Activated T-cell treated with anti-CD3 and anti-CD28 coated beads, Interleukin-2, amount 50 U/mL, for 4 hours (primary cell): ENCODE data around the gene DDX39A. TPM values are rescaled to one million over a fixed set of nuclear protein-coding genes. Genes with fewer than 3 reads are reported as not detected.

Experiments
- ATAC-seq, 2 donors: fragments of 200-7000 bp; cut with Tn5 transposase; one replicate each; pipeline ENCODE4 v1.10.0; 2021
- DNase-seq: peaks from one replicate; pipeline ENCODE4 v3.0.0-alpha.2; 2020
- H3K27me3 Mint-ChIP-seq: one replicate; pipeline ENCODE4 v1.8.0; 2021; ENCODE audit warnings: low read depth, mixed read lengths
- H3K36me3 Mint-ChIP-seq: one replicate; pipeline ENCODE4 v1.8.0; 2022; ENCODE audit warnings: mixed read lengths; ENCODE audit not compliant: insufficient read depth
- H3K4me1 Mint-ChIP-seq: one replicate; pipeline ENCODE4 v1.8.0; 2021; ENCODE audit warnings: low read depth, mixed read lengths
- H3K4me3 Mint-ChIP-seq: one replicate; pipeline ENCODE4 v1.8.0; 2021; ENCODE audit warnings: mild to moderate bottlenecking, moderate library complexity, mixed read lengths
- H3K9me3 Mint-ChIP-seq: one replicate; pipeline ENCODE4 v1.8.0; 2021; ENCODE audit warnings: mixed read lengths
- total RNA-seq, 3 donors: library from RNA; stranded (reverse); gene quantifications; one replicate each; pipeline ENCODE4 v1.2.1, GENCODE V29; 2021

Gene DDX39A
- total RNA-seq, 3 donors from 2014 or later = 538 to 557 (median 548) TPM

DNA sequence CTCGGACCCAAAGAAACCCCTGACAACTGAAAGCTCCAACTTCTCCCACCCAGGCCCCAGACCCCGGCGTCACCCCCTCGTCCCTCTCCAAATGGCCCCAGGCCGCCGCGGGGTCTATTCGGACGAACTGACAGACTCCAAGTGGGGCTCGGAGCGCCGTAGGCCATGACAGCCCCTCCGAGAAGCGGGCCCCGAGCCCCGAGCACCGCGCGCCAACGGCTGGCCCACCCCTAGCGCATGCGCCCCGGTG, 360 bp downstream of the DDX39A start:
- DNase-seq (no peak), ATAC-seq (peak; percentile 70 to 73)
- Mint-ChIP-seq H3K9me3 (no peaks in the 10 kb centered on the region), H3K36me3 (peaks cover 23% of the 10 kb centered on the region), H3K4me1 (peaks cover 34% of the 10 kb centered on the region), H3K27me3 (no peaks in the 10 kb centered on the region), H3K4me3 (peak overlapping the region; percentile 94)

DNA sequence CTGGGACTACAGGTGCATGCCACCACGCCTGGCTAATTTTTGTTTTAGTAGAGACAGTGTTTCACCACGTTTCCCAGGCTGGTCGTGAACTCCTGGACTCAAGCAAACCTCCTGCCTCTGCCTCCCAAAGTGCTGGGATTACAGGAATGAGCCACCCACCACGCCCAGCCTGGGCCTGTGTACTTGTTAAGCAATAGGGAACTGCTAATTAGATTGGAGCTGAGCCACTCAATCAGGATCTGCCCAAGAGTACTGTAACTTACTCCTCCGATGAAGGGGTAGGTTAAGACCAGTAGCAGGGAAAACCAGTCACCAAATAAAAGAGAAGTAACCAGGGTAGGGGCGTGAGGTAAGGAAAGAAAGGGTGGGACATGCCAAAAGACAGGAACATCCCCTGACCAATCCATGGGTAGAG, 2.3 kb downstream of the DDX39A start:
- no peaks in the 10 kb centered on the region for H3K9me3 Mint-ChIP-seq
- no peak for DNase-seq
- peaks cover 33% of the 10 kb centered on the region for H3K36me3 Mint-ChIP-seq
- H3K4me1 Mint-ChIP-seq = peaks cover 51% of the 10 kb centered on the region
- H3K4me3 Mint-ChIP-seq = peak overlapping the region; percentile 94
- no peaks in the 10 kb centered on the region for H3K27me3 Mint-ChIP-seq
- no peak for ATAC-seq

DNA sequence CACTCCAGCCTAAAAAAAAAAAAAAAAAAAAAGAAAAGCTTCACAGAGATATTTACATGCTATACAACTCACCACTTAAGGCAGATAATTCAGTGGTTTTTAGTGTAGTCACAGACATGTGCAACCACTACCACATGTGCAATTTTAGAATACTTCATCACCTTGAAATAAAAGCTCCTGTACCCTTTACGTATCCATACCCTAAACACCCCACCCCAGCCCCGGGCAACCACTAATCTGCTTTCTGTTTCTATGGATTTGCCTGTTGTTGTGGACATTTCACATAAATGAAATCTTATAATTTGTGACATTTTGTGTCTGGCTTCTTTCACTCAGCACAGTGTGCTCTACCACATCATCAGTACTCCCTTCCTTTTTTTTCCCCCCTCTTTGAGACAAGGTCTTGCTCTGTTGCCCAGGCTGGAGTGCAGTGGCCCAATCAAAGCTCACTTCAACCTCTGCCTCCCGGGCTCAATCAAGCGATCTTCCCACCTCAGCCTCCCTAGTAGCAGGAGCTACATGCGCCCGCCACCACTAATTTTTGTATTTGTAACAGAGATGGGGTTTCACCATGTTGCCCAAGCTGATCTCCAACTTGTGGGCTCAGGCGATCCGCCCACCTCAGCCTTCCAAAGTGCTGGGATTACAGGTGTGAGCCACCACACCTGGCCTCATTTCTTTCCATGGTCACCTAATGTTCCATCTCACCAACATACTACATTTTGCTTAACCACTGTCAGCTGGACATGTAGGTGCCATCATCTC, 4.0 kb downstream of the DDX39A start:
- H3K27me3 Mint-ChIP-seq = no peaks in the 10 kb centered on the region
- ATAC-seq (no peak), DNase-seq (no peak)
- no peaks in the 10 kb centered on the region for H3K9me3 Mint-ChIP-seq
- peaks cover 43% of the 10 kb centered on the region for H3K36me3 Mint-ChIP-seq
- H3K4me1 Mint-ChIP-seq = peaks cover 59% of the 10 kb centered on the region
- peak overlapping the region; percentile 94 for H3K4me3 Mint-ChIP-seq

DNA sequence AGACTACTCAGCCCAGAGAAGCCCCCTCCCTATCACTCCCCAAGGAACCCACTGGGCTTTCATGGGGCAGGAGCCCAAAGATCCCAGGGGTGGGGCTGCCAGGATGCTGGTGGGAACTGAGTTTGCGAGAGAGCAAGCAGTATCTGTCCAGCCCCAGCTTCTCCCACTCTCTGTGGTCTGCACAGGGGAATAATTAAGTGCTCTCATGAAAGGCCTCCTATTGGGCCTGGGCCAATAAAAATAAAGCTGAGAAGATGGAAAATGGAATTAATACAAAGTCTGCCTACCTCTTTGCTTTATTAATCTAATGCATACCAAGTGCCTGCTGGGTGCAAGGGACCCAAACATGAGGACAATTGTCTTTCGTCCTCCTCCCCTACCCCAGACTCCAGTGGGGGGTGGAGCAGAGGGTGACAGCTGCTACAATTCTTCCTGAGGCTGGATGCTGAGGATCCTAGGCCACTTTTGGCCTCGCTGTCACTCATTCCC, 5.4 kb downstream of the DDX39A start:
- DNase-seq = no peak
- Mint-ChIP-seq H3K36me3 (peaks cover 51% of the 10 kb centered on the region), H3K4me3 (peak overlapping the region; percentile 21), H3K9me3 (no peaks in the 10 kb centered on the region), H3K4me1 (peaks cover 65% of the 10 kb centered on the region), H3K27me3 (no peaks in the 10 kb centered on the region)
- ATAC-seq = no peak

DNA sequence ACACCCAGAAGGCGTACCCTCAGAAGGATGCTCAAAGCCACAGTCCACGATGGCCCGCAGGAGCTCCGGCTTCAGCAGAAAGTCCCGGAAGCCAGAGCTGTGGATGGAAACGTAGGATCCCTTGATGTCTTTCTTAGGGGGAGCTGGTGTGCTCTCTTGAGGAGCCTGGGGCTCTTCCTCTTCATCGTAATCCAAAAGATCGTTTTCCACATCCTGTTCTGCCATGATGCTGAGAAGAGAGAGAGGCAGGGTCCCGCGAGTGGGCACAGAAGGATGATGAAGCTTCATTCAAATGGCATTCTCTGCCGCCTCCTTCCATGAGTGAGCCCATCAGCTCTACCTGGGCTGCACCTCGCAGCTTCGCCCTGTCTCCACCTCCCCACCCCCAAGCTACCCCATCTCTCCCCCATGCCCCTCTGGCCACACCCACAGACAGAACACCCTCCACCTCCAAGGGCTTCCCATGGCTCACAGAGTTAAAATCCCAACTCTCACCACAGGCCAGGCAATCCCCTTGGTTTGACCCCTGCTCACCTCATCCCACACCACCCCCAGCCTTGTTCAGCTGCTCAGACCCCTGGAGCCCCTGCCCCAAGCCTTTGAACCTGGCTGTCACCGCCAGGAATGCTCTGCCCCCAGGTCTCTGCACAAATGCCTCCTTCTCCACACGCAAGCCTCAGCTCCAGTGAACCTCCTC, 6.0 kb downstream of the DDX39A start:
- Mint-ChIP-seq H3K9me3 (no peaks in the 10 kb centered on the region), H3K36me3 (peaks cover 55% of the 10 kb centered on the region), H3K4me1 (peaks cover 69% of the 10 kb centered on the region), H3K27me3 (no peaks in the 10 kb centered on the region), H3K4me3 (peak overlapping the region; percentile 29)
- no peak for ATAC-seq
- DNase-seq = no peak

DNA sequence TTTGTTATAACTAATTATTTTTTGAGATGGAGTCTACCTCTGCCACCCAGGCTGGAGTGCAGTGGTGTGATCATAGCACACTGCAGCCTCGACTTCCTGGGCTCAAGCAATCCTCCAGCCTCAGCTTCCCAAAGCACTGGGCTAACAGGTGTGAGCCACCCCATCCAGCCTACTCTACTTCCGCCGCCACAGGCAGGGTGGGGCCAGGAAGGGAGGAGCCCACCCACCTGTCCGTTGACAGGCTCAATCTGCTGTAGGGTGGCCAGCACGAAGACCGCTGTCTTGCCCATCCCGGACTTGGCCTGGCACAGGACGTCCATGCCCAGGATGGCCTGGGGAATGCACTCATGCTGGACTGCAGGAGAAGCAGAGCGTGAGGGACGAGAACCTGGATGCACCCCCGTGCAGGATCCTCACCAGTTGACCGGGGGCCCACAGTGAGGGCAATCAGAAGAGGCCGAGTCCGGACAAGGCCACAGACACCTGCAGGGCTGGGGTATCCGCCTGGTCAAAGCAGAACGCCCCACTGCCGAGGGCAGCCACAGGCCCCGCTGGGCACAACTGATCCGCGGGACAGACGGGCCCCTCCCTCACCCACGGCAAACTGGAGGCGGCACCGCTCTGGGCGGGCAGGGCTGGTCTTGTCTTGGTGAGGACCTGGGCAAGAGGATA, 6.7 kb downstream of the DDX39A start:
- ATAC-seq (no peak), DNase-seq (no peak)
- no peak overlapping the region for H3K4me3 Mint-ChIP-seq
- peaks cover 56% of the 10 kb centered on the region for H3K36me3 Mint-ChIP-seq
- peaks cover 71% of the 10 kb centered on the region for H3K4me1 Mint-ChIP-seq
- H3K27me3 Mint-ChIP-seq = no peaks in the 10 kb centered on the region
- no peaks in the 10 kb centered on the region for H3K9me3 Mint-ChIP-seq

DNA sequence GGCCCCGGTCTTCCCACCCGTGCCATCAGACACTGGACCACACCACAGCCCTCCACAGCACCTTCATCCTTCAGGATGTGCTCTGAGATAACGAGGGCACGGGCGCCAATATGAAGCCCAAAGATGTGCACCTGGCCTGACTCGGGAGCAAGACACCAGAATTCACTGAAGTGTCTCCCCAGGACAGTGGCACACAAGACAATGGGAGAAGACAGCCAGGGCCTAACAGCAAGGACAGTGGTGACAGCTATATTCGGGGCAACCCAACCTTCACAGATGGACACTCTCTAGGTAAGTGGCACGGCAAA, 7.2 kb downstream of the DDX39A start:
- no peak for DNase-seq
- Mint-ChIP-seq H3K27me3 (no peaks in the 10 kb centered on the region), H3K4me3 (no peak overlapping the region), H3K36me3 (peaks cover 55% of the 10 kb centered on the region), H3K9me3 (no peaks in the 10 kb centered on the region), H3K4me1 (peaks cover 67% of the 10 kb centered on the region)
- no peak for ATAC-seq

DNA sequence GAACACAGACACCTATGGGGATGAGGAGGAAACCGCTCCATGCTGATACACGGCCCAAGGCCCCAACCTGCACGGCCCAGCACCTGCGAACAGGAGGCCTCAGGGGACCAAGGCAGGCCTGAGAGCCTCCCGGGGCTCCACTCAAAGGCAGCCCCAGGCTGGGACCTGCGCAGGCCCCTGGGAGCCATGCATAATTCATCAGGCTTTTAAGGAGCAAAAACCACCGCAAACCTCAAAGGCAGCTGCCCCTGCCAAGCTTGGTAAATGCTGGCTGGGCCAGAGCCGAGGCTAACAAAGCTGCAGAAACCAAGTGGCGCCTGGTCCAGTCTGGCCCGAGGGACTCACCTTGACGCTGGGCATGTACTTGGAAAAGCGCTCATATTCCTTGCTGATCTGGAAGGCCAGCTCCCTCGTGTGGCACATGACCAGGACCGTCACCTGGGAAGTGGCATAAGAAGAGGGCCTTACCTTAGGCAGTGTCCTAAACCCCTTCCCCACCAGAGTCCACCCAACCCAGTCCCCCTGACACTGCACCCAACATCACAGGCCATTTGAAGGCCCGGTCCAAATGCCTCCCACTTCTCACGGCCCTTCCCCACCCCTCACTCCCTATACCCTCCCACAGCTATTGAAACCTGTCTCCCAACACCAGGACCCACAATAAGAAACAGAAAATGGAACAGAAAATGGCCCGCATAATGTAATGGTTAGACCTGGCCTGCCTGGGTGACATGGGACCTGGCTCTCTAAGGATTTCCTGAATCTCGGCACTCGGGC, 7.8 kb downstream of the DDX39A start:
- Mint-ChIP-seq H3K27me3 (no peaks in the 10 kb centered on the region), H3K9me3 (no peaks in the 10 kb centered on the region), H3K36me3 (peaks cover 52% of the 10 kb centered on the region), H3K4me3 (no peak overlapping the region), H3K4me1 (peaks cover 64% of the 10 kb centered on the region)
- ATAC-seq = no peak
- DNase-seq = no peak

DNA sequence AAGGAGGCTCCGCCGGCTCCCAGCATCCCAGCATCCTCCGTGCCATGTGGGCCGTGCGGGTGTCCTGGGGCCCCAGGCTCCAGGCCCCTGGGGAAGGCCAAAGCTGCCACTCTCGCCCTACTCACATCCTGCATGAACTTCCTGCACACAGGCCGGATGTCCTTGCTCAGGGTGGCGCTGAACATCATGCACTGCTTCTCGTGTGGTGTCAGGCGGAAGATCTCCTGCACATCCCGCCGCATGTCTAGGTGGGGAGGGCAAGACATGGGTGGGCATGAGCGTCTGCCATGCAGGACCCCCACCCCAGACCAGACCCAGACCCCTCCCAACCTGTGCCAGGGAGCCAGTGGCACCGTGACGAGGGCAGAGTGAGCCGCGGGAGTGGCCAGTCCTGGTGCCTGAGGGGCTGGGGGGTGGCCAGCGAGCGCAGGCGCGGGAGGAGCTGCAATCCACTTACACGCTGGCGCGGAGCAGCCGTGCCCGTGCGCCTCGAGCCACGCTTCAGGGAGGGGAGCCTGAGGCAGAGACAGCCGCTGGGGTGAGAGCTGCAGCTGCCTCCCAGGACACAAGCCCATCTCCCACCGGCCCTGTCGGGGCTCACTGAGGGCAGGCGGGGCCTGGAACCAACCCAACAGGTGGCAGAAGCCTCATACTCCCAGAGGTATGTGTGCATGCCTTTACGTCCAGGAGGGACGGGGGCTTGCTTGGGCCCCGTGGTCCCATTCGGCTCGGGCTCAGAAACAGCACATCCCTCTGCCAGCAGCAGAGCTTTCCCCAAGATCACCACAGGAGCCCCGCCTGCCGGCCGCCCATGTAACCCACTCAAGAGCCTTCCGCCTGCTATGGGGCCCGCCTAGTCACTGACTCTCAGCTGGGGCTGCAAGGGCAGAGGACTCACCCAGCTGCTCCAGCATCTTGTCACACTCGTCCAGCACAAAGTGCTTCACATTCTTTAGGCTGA, 8.8 kb downstream of the DDX39A start:
- Mint-ChIP-seq H3K27me3 (no peaks in the 10 kb centered on the region), H3K4me1 (peaks cover 56% of the 10 kb centered on the region), H3K36me3 (peaks cover 48% of the 10 kb centered on the region), H3K4me3 (no peak overlapping the region), H3K9me3 (no peaks in the 10 kb centered on the region)
- ATAC-seq (no peak), DNase-seq (no peak)

DNA sequence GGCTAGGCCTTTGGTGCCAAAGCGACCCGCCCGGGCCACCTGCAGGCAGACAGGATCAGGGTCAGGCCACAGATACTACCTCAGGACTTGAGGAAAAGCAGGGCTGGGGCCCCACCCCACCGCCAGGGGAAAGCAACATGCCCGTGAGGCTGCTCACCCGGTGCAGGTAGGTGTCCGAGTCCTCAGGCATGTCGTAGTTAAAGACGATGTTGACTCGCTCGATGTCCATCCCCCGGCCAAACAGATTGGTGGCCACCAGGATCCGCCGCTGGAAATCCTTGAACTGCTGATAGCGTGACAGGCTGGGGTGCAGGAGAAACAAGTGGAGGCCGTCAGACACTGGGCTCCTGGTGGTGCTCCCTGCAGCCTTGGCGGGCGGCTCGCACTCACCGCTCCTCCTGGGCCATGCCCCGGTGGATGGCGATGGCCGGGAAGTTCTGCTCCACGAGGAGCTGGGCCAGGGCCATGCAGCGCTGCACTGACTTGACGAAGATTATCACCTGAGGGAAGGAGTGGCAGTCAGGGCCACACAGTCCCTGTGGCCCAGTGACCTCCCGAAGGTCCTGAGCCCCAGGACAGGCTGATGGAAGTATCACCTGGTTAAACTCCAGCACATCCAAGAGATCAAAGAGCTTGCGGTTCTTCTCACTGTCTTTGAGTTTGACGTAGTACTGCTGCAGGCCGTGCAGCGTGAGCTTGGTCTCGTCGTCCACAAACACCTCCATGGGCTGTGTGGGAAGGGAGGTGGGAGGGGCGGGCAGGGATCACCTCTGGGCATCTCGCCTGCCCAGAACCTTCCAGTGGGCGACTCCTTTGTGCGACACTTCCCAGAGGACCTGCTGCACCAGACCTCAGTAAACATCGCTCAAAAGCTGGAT, 9.8 kb downstream of the DDX39A start:
- Mint-ChIP-seq H3K9me3 (no peaks in the 10 kb centered on the region), H3K27me3 (no peaks in the 10 kb centered on the region), H3K36me3 (peaks cover 46% of the 10 kb centered on the region), H3K4me3 (no peak overlapping the region), H3K4me1 (peaks cover 50% of the 10 kb centered on the region)
- ATAC-seq (no peak), DNase-seq (no peak)

DNA sequence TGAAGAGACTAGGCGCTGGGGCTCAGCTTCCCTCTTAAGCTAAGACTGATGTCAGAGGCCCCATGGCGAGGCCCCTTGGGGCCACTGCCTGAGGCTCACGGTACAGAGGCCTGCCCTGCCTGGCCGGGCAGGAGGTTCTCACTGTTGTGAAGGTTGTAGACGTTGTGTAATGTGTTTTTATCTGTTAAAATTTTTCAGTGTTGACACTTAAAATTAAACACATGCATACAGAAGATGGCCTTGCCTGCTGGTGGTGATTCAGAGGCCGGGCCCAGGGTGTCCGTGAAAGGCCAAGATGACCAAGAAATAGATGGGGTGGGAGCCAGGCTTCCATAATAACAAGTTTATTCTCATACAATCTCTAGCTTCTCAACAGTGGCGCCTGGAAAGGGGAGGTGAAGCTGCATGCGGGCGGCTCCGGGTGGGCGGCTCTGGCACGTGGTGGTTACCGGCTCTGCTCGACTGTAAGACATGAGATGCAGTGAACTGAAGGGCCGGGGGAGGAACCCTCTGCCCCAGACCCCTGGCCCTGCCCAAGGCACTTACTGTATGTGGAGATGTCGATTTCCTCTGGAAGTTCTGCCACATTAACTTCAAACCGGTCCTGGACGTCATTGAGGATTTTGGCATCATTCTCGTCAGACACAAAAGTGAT, 10.5 kb downstream of the DDX39A start:
- H3K4me3 Mint-ChIP-seq = no peak overlapping the region
- DNase-seq (no peak), ATAC-seq (no peak)
- no peaks in the 10 kb centered on the region for H3K9me3 Mint-ChIP-seq
- H3K4me1 Mint-ChIP-seq = peaks cover 46% of the 10 kb centered on the region
- peaks cover 47% of the 10 kb centered on the region for H3K36me3 Mint-ChIP-seq
- H3K27me3 Mint-ChIP-seq = no peaks in the 10 kb centered on the region

DNA sequence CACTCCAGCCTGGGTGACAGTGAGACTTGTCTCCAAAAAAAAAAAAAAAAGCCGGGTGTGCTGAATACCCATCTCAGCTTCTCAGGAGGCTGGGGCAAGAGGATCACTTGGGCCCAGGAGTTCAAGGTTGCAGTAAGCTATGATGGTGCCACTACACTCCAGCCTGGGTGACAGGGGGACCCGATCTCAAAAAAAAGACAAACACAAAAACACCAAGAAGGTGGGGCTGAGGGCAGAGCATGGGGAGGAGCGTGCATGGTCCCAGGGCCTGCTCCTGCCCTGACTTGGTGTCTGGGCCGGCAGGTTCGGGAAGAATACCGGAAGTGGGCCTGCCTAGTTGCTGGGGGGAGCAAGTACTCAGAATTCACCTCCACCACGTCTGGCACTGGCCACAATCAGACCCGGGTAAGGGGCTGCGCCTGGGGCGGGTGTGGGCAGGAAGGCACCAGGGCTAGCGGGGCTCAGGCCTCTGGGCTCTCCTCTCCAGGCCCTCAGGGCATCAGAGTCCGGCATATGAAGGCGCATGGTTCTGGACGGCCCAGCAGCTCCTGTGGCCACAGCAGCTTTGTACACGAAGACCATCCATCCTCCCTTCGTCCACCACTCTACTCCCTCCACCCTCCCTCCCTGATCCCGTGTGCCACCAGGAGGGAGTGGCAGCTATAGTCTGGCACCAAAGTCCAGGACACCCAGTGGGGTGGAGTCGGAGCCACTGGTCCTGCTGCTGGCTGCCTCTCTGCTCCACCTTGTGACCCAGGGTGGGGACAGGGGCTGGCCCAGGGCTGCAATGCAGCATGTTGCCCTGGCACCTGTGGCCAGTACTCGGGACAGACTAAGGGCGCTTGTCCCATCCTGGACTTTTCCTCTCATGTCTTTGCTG, 11.3 kb downstream of the DDX39A start:
- ATAC-seq = no peak
- H3K27me3 Mint-ChIP-seq = no peaks in the 10 kb centered on the region
- no peaks in the 10 kb centered on the region for H3K9me3 Mint-ChIP-seq
- H3K4me3 Mint-ChIP-seq = no peak overlapping the region
- peaks cover 40% of the 10 kb centered on the region for H3K36me3 Mint-ChIP-seq
- peaks cover 38% of the 10 kb centered on the region for H3K4me1 Mint-ChIP-seq
- no peak for DNase-seq
